Keratinocyte (primary cell): ENCODE data around the gene ZNF787.

Experiments used
- EZH2 ChIP-seq: IDR thresholded peaks from one replicate; pipeline ENCODE4 v1.6.1; 2012; ENCODE audit warnings: inconsistent platforms, mild to moderate bottlenecking, low read length, moderate library complexity
- TF ChIP-seq, protein P1 (sequence below), 3 experiments: IDR thresholded peaks in 1 of 3; conservative IDR thresholded peaks in 1 of 3; optimal IDR thresholded peaks in 1 of 3; 2 replicates in 2 of 3; 3 replicates in 1 of 3; pipeline versions ENCODE3 to v1.5.1; 2011; ENCODE audit warnings: low read length in 3 of 3, mild to moderate bottlenecking in 3 of 3, moderate library complexity in 2 of 3, control low read depth in 1 of 3, inconsistent platforms in 1 of 3; ENCODE audit not compliant: insufficient read depth in 2 of 3; ENCODE audit errors: extremely low read depth in 1 of 3

DNA sequence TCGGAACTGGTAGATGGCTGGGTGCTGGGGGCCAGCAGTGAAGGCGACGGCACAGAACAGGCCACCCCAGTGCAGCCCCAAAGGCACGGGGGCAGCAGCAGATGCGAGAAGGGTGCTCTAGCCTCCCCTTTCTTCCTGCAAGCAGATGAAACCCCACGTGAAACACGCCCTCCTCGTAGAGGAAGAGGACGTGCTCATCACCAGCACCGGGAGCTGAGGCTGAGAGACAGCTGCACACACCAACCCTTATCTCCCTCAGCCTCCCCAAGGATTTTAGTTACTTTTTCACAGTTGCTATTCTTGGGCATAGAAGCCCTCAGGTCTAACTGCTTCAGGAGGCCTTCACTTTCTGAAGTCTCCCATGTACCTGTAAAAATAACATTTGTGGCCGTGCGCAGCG, 11.9 kb downstream of the ZNF787 start:
- TF ChIP-seq, protein P1, sequence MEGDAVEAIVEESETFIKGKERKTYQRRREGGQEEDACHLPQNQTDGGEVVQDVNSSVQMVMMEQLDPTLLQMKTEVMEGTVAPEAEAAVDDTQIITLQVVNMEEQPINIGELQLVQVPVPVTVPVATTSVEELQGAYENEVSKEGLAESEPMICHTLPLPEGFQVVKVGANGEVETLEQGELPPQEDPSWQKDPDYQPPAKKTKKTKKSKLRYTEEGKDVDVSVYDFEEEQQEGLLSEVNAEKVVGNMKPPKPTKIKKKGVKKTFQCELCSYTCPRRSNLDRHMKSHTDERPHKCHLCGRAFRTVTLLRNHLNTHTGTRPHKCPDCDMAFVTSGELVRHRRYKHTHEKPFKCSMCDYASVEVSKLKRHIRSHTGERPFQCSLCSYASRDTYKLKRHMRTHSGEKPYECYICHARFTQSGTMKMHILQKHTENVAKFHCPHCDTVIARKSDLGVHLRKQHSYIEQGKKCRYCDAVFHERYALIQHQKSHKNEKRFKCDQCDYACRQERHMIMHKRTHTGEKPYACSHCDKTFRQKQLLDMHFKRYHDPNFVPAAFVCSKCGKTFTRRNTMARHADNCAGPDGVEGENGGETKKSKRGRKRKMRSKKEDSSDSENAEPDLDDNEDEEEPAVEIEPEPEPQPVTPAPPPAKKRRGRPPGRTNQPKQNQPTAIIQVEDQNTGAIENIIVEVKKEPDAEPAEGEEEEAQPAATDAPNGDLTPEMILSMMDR (optimal IDR thresholded peaks at IDR 0.05 in 1 of 3, IDR thresholded peaks at IDR 0.05 in 1 of 3, conservative IDR thresholded peaks at IDR 0.05 in 1 of 3; ENCODE audit: extremely low read depth in 1 of 3, insufficient read depth in 2 of 3, low read length in 3 of 3) = no peak
- TF ChIP-seq EZH2 = no peak
